MM.1S (cell line): ENCODE data around the gene CYB5R4.

Experiments
- DNase-seq: peaks from one replicate; pipeline ENCODE4 v3.0.0-alpha.2; 2015
- H2AFZ ChIP-seq: fragments of 300-600 bp; sonication (generic); 2 replicates; pipeline ENCODE4 v1.6.0; 2016; ENCODE audit warnings: antibody characterized with exemption, low read length
- H3F3A ChIP-seq: fragments of 300-600 bp; sonication (generic); 2 replicates; pipeline ENCODE4 v1.6.1; 2016; ENCODE audit warnings: mild to moderate bottlenecking, antibody characterized with exemption, low read length, moderate library complexity, mixed read lengths; ENCODE audit not compliant: insufficient read depth
- H3K27ac ChIP-seq: fragments of 300-600 bp; sonication (generic); 2 replicates; pipeline ENCODE4 v1.5.1; 2016; ENCODE audit warnings: mild to moderate bottlenecking, low read length
- H3K27me3 ChIP-seq: fragments of 300-600 bp; sonication (generic); replicated peaks from 2 replicates; pipeline ENCODE4 v1.6.0; 2016; ENCODE audit warnings: low read length; ENCODE audit not compliant: insufficient read depth
- H3K36me3 ChIP-seq: fragments of 300-600 bp; sonication (generic); replicated peaks from 2 replicates; pipeline ENCODE4 v1.6.1; 2016; ENCODE audit warnings: mild to moderate bottlenecking, low read length, mixed read lengths; ENCODE audit not compliant: insufficient read depth
- H3K4me1 ChIP-seq: fragments of 300-600 bp; sonication (generic); 2 replicates; pipeline ENCODE4 v1.6.1; 2016; ENCODE audit warnings: low read length, mixed read lengths
- H3K4me2 ChIP-seq: fragments of 300-600 bp; sonication (generic); 2 replicates; pipeline ENCODE4 v1.6.0; 2016; ENCODE audit warnings: low read depth, low read length
- H3K4me3 ChIP-seq: fragments of 300-600 bp; sonication (generic); 2 replicates; pipeline ENCODE4 v1.5.1; 2016; ENCODE audit warnings: low read length, mixed read lengths
- H3K79me2 ChIP-seq: fragments of 300-600 bp; sonication (generic); 2 replicates; pipeline ENCODE4 v1.6.1; 2016; ENCODE audit warnings: mixed run types, low read length, mixed read lengths
- H3K9ac ChIP-seq: fragments of 300-600 bp; sonication (generic); 2 replicates; pipeline ENCODE4 v1.6.1; 2016; ENCODE audit warnings: low read length, mixed read lengths
- H3K9me2 ChIP-seq: fragments of 300-600 bp; sonication (generic); replicated peaks from 2 replicates; pipeline ENCODE4 v1.6.1; 2016; ENCODE audit warnings: mild to moderate bottlenecking, low read length, mixed read lengths; ENCODE audit not compliant: insufficient read depth
- H3K9me3 ChIP-seq: fragments of 300-600 bp; sonication (generic); replicated peaks from 2 replicates; pipeline ENCODE4 v1.6.1; 2016; ENCODE audit warnings: mild to moderate bottlenecking, low read length, mixed read lengths; ENCODE audit not compliant: insufficient read depth
- H4K20me1 ChIP-seq: fragments of 300-600 bp; sonication (generic); 2 replicates; pipeline ENCODE4 v1.6.1; 2016; ENCODE audit warnings: mild to moderate bottlenecking, low read length, moderate library complexity, mixed read lengths; ENCODE audit not compliant: insufficient read depth
- CTCF ChIP-seq: fragments of 300-600 bp; sonication (generic); IDR thresholded peaks from 2 replicates; pipeline ENCODE4 v1.5.1; 2016; ENCODE audit warnings: antibody characterized with exemption, low read length, mixed read lengths
- EZH2 ChIP-seq: fragments of 300-600 bp; sonication (generic); optimal IDR thresholded peaks from 2 replicates; pipeline ENCODE3; 2017; ENCODE audit warnings: low read depth, mild to moderate bottlenecking, antibody characterized with exemption, low read length, mixed read lengths
- EZH2phosphoT487 ChIP-seq: fragments of 300-600 bp; sonication (generic); IDR thresholded peaks from 2 replicates; pipeline ENCODE4 v1.6.1; 2018; ENCODE audit warnings: antibody characterized with exemption, low read length

Gene CYB5R4

GRCh38 chr6:83873869-83874268 lies 14.4 kb downstream of the CYB5R4 start:
- Histone ChIP-seq H3F3A (0 out of 2 replicates have a peak, but pooled peaks cover 3% of the 10 kb centered on the region), H4K20me1 (no peaks in the 10 kb centered on the region), H3K27me3 (no peaks in the 10 kb centered on the region), H2AFZ (no peak overlapping the region), H3K27ac (no peak overlapping the region), H3K4me1 (no peaks in the 10 kb centered on the region), H3K9me2 (no peaks in the 10 kb centered on the region), H3K9me3 (no peaks in the 10 kb centered on the region), H3K4me2 (no peak overlapping the region), H3K4me3 (no peak overlapping the region), H3K9ac (no peak overlapping the region), H3K79me2 (peaks cover 74% of the 10 kb centered on the region), H3K36me3 (no peaks in the 10 kb centered on the region)
- TF ChIP-seq CTCF (no peak), EZH2 (no peak), EZH2phosphoT487 (no peak)
- no peak for DNase-seq

- no peak for TF ChIP-seq EZH2
- TF ChIP-seq CTCF = no peak
- TF ChIP-seq EZH2phosphoT487 = no peak
- Histone ChIP-seq H3K27me3 (no peaks in the 10 kb centered on the region), H3K9me2 (no peaks in the 10 kb centered on the region), H2AFZ (no peak overlapping the region), H3K4me3 (no peak overlapping the region), H3K4me1 (peaks cover 3% of the 10 kb centered on the region; the same call in 1 of the 2 replicates), H3K4me2 (no peak overlapping the region), H3K9me3 (no peaks in the 10 kb centered on the region), H3K9ac (no peak overlapping the region), H3K79me2 (peaks cover 76% of the 10 kb centered on the region), H4K20me1 (no peaks in the 10 kb centered on the region), H3K27ac (no peak overlapping the region), H3K36me3 (no peaks in the 10 kb centered on the region), H3F3A (0 out of 2 replicates have a peak, but pooled peaks cover 7% of the 10 kb centered on the region)
- DNase-seq = no peak
Measured at GRCh38 chr6:83875843-83876242, 16.4 kb downstream of the CYB5R4 start.

GRCh38 chr6:83878902-83879644 lies 19.6 kb downstream of the CYB5R4 start:
- peak overlapping the region; percentile 66 for H3K27ac ChIP-seq
- H3K4me1 ChIP-seq = peaks cover 3% of the 10 kb centered on the region; the same call in 1 of the 2 replicates
- no peaks in the 10 kb centered on the region for H3K9me2 ChIP-seq
- H3K9me3 ChIP-seq = no peaks in the 10 kb centered on the region
- no peaks in the 10 kb centered on the region for H3K27me3 ChIP-seq
- H3F3A ChIP-seq = 0 out of 2 replicates have a peak, but pooled peaks cover 7% of the 10 kb centered on the region
- no peaks in the 10 kb centered on the region for H4K20me1 ChIP-seq
- H3K4me3 ChIP-seq = no peak overlapping the region
- no peak overlapping the region; the same call in 1 of the 2 replicates for H3K9ac ChIP-seq
- H3K79me2 ChIP-seq = peaks cover 86% of the 10 kb centered on the region
- DNase-seq = peak; percentile 79
- no peak overlapping the region for H2AFZ ChIP-seq
- H3K36me3 ChIP-seq = no peaks in the 10 kb centered on the region
- TF ChIP-seq CTCF = no peak
- no peak for TF ChIP-seq EZH2
- TF ChIP-seq EZH2phosphoT487 = no peak
- peak overlapping the region; percentile 51 for H3K4me2 ChIP-seq
